ENCODE data around the gene TRPM5.

TRPM5 gene

DNA sequence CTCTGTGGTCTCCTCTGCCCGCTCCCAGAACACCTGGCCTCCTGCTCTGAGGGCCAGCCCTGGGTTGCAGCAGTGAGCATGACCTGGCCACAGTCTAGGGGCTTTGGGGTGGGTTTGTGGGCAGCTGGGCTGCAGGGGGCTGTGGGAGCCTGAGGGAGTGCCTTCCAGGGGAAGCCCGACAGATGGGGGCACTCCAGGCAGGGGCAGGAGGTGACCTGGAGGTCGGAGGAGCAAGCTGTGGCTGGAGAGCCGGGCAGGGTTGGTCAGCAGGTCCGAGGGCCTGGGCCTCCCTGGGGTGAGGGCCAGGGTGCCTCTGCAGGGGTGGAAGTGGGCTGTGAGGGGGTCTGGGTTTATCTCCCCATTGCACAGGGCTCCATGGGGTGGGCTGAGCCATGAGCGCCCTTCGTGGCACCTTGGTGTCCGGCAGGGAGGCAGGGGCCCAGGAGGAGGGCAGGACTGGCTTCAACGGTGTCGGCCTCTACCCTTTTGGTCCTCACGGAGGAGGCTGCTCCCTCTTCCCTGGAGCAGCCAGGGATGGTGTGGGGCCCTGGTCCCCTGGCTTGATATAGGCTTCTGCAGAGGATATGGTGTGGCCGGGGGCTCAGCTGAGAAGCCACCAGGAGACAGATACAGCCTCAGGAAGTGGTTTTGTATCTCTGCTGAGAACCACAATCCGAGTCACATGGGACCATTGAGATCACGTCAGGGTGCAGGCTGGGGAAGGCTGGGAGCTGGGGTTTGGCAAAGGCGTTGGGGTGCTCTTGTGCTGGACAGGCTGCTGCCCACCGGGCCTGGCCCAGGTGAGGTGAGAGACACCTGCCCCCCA is 22.8 kb upstream of the TRPM5 start:
- no peak overlapping the region for H3K4me3 ChIP-seq (ENCODE audit: low read length)
- peaks cover 40% of the 10 kb centered on the region for H3K4me1 ChIP-seq (ENCODE audit: control insufficient read depth, insufficient read depth, low read length)
- no peak overlapping the region for H3K9ac ChIP-seq (ENCODE audit: low read length)
- H3K36me3 ChIP-seq (ENCODE audit: control insufficient read depth, insufficient read depth, low read length) = no peaks in the 10 kb centered on the region
- H3K27me3 ChIP-seq (ENCODE audit: control insufficient read depth, insufficient read depth, low read length) = peaks cover 11% of the 10 kb centered on the region
- H3K9me3 ChIP-seq (ENCODE audit: control insufficient read depth, low read length) = no peaks in the 10 kb centered on the region

DNA sequence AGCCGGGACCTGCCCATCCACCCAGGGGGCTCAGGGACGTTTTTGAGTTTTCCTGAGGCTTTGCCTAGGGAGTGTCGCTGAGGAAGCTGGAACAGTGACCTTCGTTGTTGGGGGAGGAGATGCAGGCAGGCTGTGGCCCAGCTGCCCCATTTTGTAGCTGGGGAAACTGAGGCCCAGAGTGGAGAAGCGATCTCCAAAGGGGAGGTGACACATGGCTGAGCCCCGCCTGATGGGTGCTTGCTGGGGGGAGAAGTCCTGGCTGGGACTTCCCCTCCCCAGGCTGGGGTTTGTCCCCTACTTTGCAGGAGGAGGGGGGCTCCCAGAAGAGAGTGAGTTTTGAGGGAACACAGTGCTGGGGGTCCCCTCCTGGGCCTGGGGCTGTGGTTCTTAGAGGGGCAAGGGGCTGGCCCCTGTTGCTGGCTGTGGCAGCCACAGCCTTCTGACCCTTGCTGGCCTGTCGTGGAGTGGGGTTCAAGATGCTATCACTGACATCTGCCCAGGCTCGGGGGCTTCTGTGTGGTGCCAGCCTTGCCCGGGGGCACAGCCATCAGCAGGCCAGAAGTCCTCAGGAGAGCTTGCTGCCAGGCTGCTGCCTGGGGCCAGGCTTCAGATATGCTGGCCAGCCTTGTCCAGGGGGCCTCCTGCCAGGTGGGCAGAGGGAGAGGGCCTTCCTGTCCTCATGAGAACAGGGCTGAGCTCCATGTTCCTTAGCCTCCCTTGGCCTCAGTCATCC is 21.9 kb upstream of the TRPM5 start:
- H3K9me3 ChIP-seq (ENCODE audit: control insufficient read depth, low read length) = no peaks in the 10 kb centered on the region
- no peaks in the 10 kb centered on the region for H3K36me3 ChIP-seq (ENCODE audit: control insufficient read depth, insufficient read depth, low read length)
- peaks cover 46% of the 10 kb centered on the region for H3K4me1 ChIP-seq (ENCODE audit: control insufficient read depth, insufficient read depth, low read length)
- H3K9ac ChIP-seq (ENCODE audit: low read length) = no peak overlapping the region
- peaks cover 11% of the 10 kb centered on the region for H3K27me3 ChIP-seq (ENCODE audit: control insufficient read depth, insufficient read depth, low read length)
- no peak overlapping the region for H3K4me3 ChIP-seq (ENCODE audit: low read length)

DNA sequence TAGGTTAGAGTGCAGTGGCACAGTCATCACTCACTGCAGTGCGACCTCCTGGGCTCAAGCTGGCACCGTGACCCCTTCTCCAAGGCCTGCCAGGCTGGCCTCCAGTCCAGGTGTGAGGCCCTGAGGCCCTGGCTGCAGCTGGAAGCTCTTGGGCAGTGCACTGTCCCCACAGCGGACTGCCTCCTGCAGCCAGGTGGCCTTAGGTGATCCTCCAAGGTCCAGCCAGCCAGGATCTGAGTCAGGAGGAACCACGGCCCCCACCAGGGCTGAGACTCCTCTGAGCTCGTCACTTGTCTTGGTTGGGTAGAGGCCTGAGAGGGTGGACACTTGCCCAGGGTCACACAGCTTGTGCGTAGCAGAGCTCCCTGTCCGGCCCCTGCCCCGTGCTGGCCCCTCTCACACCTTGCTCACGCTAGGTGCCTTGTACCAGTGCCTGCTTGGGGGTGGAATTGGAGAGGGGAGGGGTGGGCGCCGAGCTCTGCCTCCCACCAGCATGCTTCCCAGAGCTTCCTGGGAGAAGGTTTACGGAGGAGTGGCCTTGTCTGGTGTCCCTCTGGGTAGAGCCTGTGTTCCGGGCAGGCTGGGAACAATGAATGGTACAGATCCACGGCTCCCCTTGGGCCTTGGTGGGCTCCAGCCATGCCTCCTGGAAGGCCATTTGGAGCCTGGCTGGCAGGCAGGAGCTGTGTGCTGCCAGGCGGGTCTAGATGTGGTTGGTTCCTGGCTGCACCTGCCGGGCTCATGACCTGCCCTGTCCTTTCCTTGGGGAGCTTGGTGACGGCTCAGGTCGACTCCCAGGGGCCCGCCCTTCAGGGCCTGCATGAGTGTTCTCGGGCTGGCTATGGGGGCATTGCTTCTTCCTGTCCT is 21.1 kb upstream of the TRPM5 start:
- H3K9me3 ChIP-seq (ENCODE audit: control insufficient read depth, low read length) = no peaks in the 10 kb centered on the region
- no peak overlapping the region for H3K4me3 ChIP-seq (ENCODE audit: low read length)
- peaks cover 11% of the 10 kb centered on the region for H3K27me3 ChIP-seq (ENCODE audit: control insufficient read depth, insufficient read depth, low read length)
- no peaks in the 10 kb centered on the region for H3K36me3 ChIP-seq (ENCODE audit: control insufficient read depth, insufficient read depth, low read length)
- peaks cover 54% of the 10 kb centered on the region for H3K4me1 ChIP-seq (ENCODE audit: control insufficient read depth, insufficient read depth, low read length)
- no peak overlapping the region for H3K9ac ChIP-seq (ENCODE audit: low read length)

DNA sequence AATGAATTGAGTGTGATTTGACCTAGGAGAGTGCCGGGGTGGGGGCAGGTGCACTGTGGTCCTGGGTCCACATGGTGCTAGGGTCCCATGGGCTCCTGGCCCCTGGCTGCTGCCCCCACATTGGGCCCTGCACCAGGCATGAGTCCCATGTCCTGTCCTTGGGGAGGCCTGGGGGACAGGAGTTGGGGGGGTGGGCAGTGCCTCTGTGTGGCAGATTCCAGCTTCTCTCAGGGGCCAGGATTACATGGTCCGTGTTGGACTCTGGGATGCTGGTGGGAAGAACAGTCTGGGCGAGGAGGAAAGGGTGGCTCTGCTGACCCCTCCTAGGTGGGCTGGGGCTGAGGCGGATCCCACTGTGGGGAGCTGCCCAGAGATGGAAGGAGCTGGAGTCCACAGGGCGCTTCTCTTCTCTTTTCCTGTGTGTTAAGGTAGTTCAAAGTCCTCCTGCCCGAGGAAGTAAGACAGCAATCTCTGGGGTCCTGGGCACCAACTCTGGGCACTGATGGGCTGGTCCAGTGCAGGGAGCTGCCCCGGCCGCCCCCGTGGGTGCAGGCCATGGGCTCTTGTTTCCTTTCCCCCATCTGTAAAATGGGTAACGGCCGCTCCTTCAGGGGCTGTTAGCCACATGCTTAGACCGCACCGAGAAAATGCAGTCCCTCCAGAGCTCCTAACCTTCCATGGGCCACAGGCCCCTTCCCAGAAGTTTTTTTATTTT is 20.3 kb upstream of the TRPM5 start:
- H3K9ac ChIP-seq (ENCODE audit: low read length) = no peak overlapping the region
- H3K36me3 ChIP-seq (ENCODE audit: control insufficient read depth, insufficient read depth, low read length) = no peaks in the 10 kb centered on the region
- no peaks in the 10 kb centered on the region for H3K9me3 ChIP-seq (ENCODE audit: control insufficient read depth, low read length)
- H3K4me1 ChIP-seq (ENCODE audit: control insufficient read depth, insufficient read depth, low read length) = peaks cover 63% of the 10 kb centered on the region
- no peak overlapping the region for H3K4me3 ChIP-seq (ENCODE audit: low read length)
- peaks cover 11% of the 10 kb centered on the region for H3K27me3 ChIP-seq (ENCODE audit: control insufficient read depth, insufficient read depth, low read length)

GRCh38 chr11:2463766-2464277 is 19.5 kb upstream of the TRPM5 start:
- no peaks in the 10 kb centered on the region for H3K9me3 ChIP-seq (ENCODE audit: control insufficient read depth, low read length)
- no peaks in the 10 kb centered on the region for H3K36me3 ChIP-seq (ENCODE audit: control insufficient read depth, insufficient read depth, low read length)
- peak overlapping the region; percentile 47 for H3K9ac ChIP-seq (ENCODE audit: low read length)
- peaks cover 71% of the 10 kb centered on the region for H3K4me1 ChIP-seq (ENCODE audit: control insufficient read depth, insufficient read depth, low read length)
- peaks cover 11% of the 10 kb centered on the region for H3K27me3 ChIP-seq (ENCODE audit: control insufficient read depth, insufficient read depth, low read length)
- H3K4me3 ChIP-seq (ENCODE audit: low read length) = no peak overlapping the region

- Histone ChIP-seq H3K4me3 (ENCODE audit: low read length) (no peak overlapping the region), H3K4me1 (ENCODE audit: control insufficient read depth, insufficient read depth, low read length) (peaks cover 71% of the 10 kb centered on the region), H3K36me3 (ENCODE audit: control insufficient read depth, insufficient read depth, low read length) (no peaks in the 10 kb centered on the region), H3K9ac (ENCODE audit: low read length) (peak overlapping the region; percentile 47), H3K27me3 (ENCODE audit: control insufficient read depth, insufficient read depth, low read length) (peaks cover 11% of the 10 kb centered on the region), H3K9me3 (ENCODE audit: control insufficient read depth, low read length) (no peaks in the 10 kb centered on the region)
Observed at GRCh38 chr11:2462986-2463765, 18.9 kb upstream of the TRPM5 start.

- peaks cover 11% of the 10 kb centered on the region for H3K27me3 ChIP-seq (ENCODE audit: control insufficient read depth, insufficient read depth, low read length)
- no peak overlapping the region for H3K4me3 ChIP-seq (ENCODE audit: low read length)
- peaks cover 71% of the 10 kb centered on the region for H3K4me1 ChIP-seq (ENCODE audit: control insufficient read depth, insufficient read depth, low read length)
- H3K9ac ChIP-seq (ENCODE audit: low read length) = no peak overlapping the region
- H3K36me3 ChIP-seq (ENCODE audit: control insufficient read depth, insufficient read depth, low read length) = no peaks in the 10 kb centered on the region
- no peaks in the 10 kb centered on the region for H3K9me3 ChIP-seq (ENCODE audit: control insufficient read depth, low read length)
Observed at GRCh38 chr11:2462543-2462985, 18.2 kb upstream of the TRPM5 start.

DNA sequence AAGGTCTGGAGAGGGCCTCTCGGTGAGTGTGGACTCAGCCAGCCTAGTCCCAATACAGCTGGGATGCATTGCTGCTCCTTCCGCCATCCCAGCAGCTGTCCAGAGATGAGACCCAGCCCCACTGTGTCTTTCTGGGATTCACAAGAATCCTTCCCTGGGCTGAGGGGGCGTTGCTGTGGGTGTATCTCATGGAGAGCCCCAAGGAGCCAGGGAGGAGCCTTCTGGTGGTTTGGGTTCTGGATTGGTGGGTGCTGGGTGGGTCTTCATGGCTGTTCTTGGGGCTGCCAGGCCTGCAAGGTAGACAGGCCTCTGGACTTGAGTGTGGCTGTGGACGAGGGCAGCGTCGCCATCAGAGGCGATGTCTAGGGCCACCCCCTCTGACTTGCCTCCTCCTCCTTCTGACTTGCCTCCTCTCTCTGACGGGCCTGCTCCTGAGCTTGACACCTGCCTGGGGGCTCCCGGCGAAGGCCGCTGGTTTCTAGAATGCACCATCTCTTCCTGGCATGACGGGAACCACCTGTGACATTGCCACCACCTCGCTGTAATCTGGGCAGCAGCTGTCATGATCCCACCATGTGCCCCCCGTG is 17.7 kb upstream of the TRPM5 start:
- Histone ChIP-seq H3K27me3 (ENCODE audit: control insufficient read depth, insufficient read depth, low read length) (peaks cover 11% of the 10 kb centered on the region), H3K4me1 (ENCODE audit: control insufficient read depth, insufficient read depth, low read length) (peaks cover 71% of the 10 kb centered on the region), H3K36me3 (ENCODE audit: control insufficient read depth, insufficient read depth, low read length) (no peaks in the 10 kb centered on the region), H3K9ac (ENCODE audit: low read length) (no peak overlapping the region), H3K9me3 (ENCODE audit: control insufficient read depth, low read length) (no peaks in the 10 kb centered on the region), H3K4me3 (ENCODE audit: low read length) (no peak overlapping the region)

- Histone ChIP-seq H3K4me3 (ENCODE audit: low read length) (no peak overlapping the region), H3K9me3 (ENCODE audit: control insufficient read depth, low read length) (no peaks in the 10 kb centered on the region), H3K9ac (ENCODE audit: low read length) (no peak overlapping the region), H3K36me3 (ENCODE audit: control insufficient read depth, insufficient read depth, low read length) (no peaks in the 10 kb centered on the region), H3K4me1 (ENCODE audit: control insufficient read depth, insufficient read depth, low read length) (peaks cover 71% of the 10 kb centered on the region), H3K27me3 (ENCODE audit: control insufficient read depth, insufficient read depth, low read length) (peaks cover 11% of the 10 kb centered on the region)
Observed at GRCh38 chr11:2461253-2461955, 17.1 kb upstream of the TRPM5 start.

DNA sequence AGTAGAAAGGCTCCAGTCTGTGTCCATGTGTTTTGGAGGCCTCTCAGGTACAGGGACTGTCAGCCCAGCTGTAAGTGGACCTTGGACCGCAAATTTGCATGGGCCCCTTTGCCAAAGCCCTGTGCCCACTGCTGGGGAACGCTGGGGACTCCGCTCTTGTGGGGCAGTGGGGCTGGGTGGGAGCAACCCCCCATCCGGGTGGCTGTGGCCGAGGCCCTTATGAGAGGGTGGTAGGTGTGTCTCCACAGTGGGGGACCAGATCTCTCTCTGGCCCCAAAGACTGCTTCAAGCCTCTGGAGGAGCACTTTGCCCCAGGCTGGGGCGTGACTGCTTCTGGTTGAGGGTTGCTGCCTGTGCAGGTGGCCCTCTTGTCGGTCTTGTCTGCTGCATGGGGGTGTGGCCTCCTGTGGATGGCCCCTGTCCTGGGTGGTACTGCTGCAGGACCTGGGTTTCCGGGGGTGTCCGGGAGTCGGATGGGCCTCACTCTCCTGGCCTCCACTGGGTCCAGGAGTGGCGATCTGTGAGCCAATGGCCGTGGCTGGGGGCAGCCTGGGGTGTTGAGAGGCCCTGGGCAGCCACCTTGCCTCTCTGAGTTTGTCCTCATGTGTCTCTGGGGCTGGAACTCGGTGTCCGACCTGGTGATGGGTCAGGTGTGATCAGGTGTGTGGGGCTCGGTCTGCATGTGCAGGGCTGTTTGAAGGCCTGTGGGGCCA is 16.4 kb upstream of the TRPM5 start:
- Histone ChIP-seq H3K36me3 (ENCODE audit: control insufficient read depth, insufficient read depth, low read length) (no peaks in the 10 kb centered on the region), H3K4me1 (ENCODE audit: control insufficient read depth, insufficient read depth, low read length) (peaks cover 65% of the 10 kb centered on the region), H3K4me3 (ENCODE audit: low read length) (no peak overlapping the region), H3K27me3 (ENCODE audit: control insufficient read depth, insufficient read depth, low read length) (peaks cover 8% of the 10 kb centered on the region), H3K9me3 (ENCODE audit: control insufficient read depth, low read length) (no peaks in the 10 kb centered on the region), H3K9ac (ENCODE audit: low read length) (no peak overlapping the region)
